Natural killer cell treated with Interleukin-12 subunit alpha and Interleukin-12 subunit beta and Interleukin-15 and Interleukin-18, amount 100 ng/mL, for 72 hours (primary cell): ENCODE data around the gene ESPL1. TPM values are rescaled to one million over a fixed set of nuclear protein-coding genes. Genes with fewer than 3 reads are reported as not detected.
"Not testable (repeated sequence)": the region's sequence is repeated elsewhere in the genome, so short reads cannot be mapped to it uniquely, and the experiment has no call there.

Experiments used
- ATAC-seq, 2 donors: fragments of 150-1000 bp; cut with Tn5 transposase in 1 of 2; sonication (Bioruptor Pico), chemical (Tn5 transposase) in 1 of 2; 2 replicates each; pipeline ENCODE4 v1.10.0; 2021
- DNase-seq: peaks from one replicate; pipeline ENCODE4 v3.0.0; 2022; ENCODE audit warnings: low spot score
- H3K27ac Mint-ChIP-seq, 2 donors: 1 replicate in 1 of 2; 2 replicates in 1 of 2; pipeline ENCODE4 v1.8.0; 2022; ENCODE audit warnings: mixed read lengths in 2 of 2, mild to moderate bottlenecking in 1 of 2, moderate library complexity in 1 of 2
- H3K27me3 Mint-ChIP-seq, 2 donors: 1 replicate in 1 of 2; 2 replicates in 1 of 2; pipeline ENCODE4 v1.8.0; 2022; ENCODE audit warnings: mixed read lengths in 2 of 2
- H3K36me3 Mint-ChIP-seq: one replicate; pipeline ENCODE4 v1.8.0; 2022; ENCODE audit warnings: mixed read lengths
- H3K4me1 Mint-ChIP-seq, 2 donors: 1 replicate in 1 of 2; 2 replicates in 1 of 2; pipeline ENCODE4 v1.8.0; 2022; ENCODE audit warnings: low read depth in 2 of 2, mixed read lengths in 2 of 2, mild to moderate bottlenecking in 1 of 2
- H3K4me3 Mint-ChIP-seq: one replicate; pipeline ENCODE4 v1.8.0; 2022; ENCODE audit warnings: mixed read lengths
- H3K9me3 Mint-ChIP-seq: 2 replicates; pipeline ENCODE4 v1.8.0; 2022; ENCODE audit warnings: mixed read lengths
- total RNA-seq, 2 donors: library from RNA; stranded (reverse); gene quantifications; one replicate each; pipeline ENCODE4 v1.2.3, GENCODE V29; 2022

Gene ESPL1
- total RNA-seq, 2 donors from 2014 or later: 35.2 to 127 TPM

GRCh38 chr12:53313996-53314395 lies 45.9 kb downstream of the ESPL1 start:
- Mint-ChIP-seq H3K4me1 (peaks cover 0 to 7% of the 10 kb centered on the region in 2 donors), H3K9me3 (no peaks in the 10 kb centered on the region), H3K36me3 (peaks cover 6% of the 10 kb centered on the region), H3K27ac (no peak overlapping the region), H3K27me3 (no peaks in the 10 kb centered on the region), H3K4me3 (no peak overlapping the region)
- ATAC-seq: no peak
- DNase-seq: no peak

GRCh38 chr12:53320352-53321195 lies 52.5 kb downstream of the ESPL1 start:
- Mint-ChIP-seq H3K36me3 (peaks cover 6% of the 10 kb centered on the region), H3K4me1 (peaks cover 35 to 38% of the 10 kb centered on the region in 2 donors), H3K27ac (peak overlapping the region; percentile 91 to 97), H3K4me3 (peak overlapping the region; percentile 98), H3K9me3 (no peaks in the 10 kb centered on the region), H3K27me3 (no peaks in the 10 kb centered on the region)
- DNase-seq (no peak), ATAC-seq (no peak)

GRCh38 chr12:53324113-53324778 lies 56.1 kb downstream of the ESPL1 start:
- DNase-seq (peak; percentile 65), ATAC-seq (peak; percentile 8 to 46)
- Mint-ChIP-seq H3K4me1 (peaks cover 36 to 38% of the 10 kb centered on the region in 2 donors), H3K27me3 (peaks cover 3 to 5% of the 10 kb centered on the region in 2 donors), H3K27ac (peak overlapping the region; percentile 91 to 97), H3K4me3 (peak overlapping the region; percentile 96), H3K36me3 (no peaks in the 10 kb centered on the region), H3K9me3 (no peaks in the 10 kb centered on the region)

GRCh38 chr12:53324779-53325510 lies 56.8 kb downstream of the ESPL1 start:
- peak; percentile 85 to 86 for ATAC-seq
- peak; percentile 93 for DNase-seq
- Mint-ChIP-seq H3K36me3 (no peaks in the 10 kb centered on the region), H3K4me1 (peaks cover 36 to 37% of the 10 kb centered on the region in 2 donors), H3K4me3 (peak overlapping the region; percentile 96), H3K27me3 (peaks cover 6 to 8% of the 10 kb centered on the region in 2 donors), H3K9me3 (no peaks in the 10 kb centered on the region), H3K27ac (peak overlapping the region; percentile 91 to 97)

GRCh38 chr12:53325511-53326061 lies 57.5 kb downstream of the ESPL1 start:
- peaks cover 30 to 31% of the 10 kb centered on the region in 2 donors for H3K4me1 Mint-ChIP-seq
- ATAC-seq (no peak), DNase-seq (no peak)
- no peaks in the 10 kb centered on the region for H3K36me3 Mint-ChIP-seq
- H3K9me3 Mint-ChIP-seq: no peaks in the 10 kb centered on the region
- H3K27me3 Mint-ChIP-seq: peaks cover 6 to 8% of the 10 kb centered on the region in 2 donors
- H3K4me3 Mint-ChIP-seq: peak overlapping the region; percentile 71
- H3K27ac Mint-ChIP-seq: peak overlapping the region in 1 of 2 donors; percentile 85

GRCh38 chr12:53326460-53327185 lies 58.5 kb downstream of the ESPL1 start:
- DNase-seq (no peak), ATAC-seq (no peak)
- H3K4me3 Mint-ChIP-seq: peak overlapping the region; percentile 71
- H3K36me3 Mint-ChIP-seq: no peaks in the 10 kb centered on the region
- no peaks in the 10 kb centered on the region for H3K9me3 Mint-ChIP-seq
- peaks cover 6 to 8% of the 10 kb centered on the region in 2 donors for H3K27me3 Mint-ChIP-seq
- peak overlapping the region in 1 of 2 donors; percentile 85 for H3K27ac Mint-ChIP-seq
- peaks cover 20 to 21% of the 10 kb centered on the region in 2 donors for H3K4me1 Mint-ChIP-seq

- H3K27me3 Mint-ChIP-seq: peaks cover 10 to 12% of the 10 kb centered on the region in 2 donors
- DNase-seq (no peak), ATAC-seq (no peak)
- H3K4me1 Mint-ChIP-seq: peaks cover 17 to 20% of the 10 kb centered on the region in 2 donors
- no peak overlapping the region for H3K4me3 Mint-ChIP-seq
- H3K9me3 Mint-ChIP-seq: no peaks in the 10 kb centered on the region
- no peaks in the 10 kb centered on the region for H3K36me3 Mint-ChIP-seq
- H3K27ac Mint-ChIP-seq: no peak overlapping the region
Measured at GRCh38 chr12:53327435-53328042, 59.4 kb downstream of the ESPL1 start.

GRCh38 chr12:53328043-53328435 lies 59.9 kb downstream of the ESPL1 start:
- ATAC-seq (no peak), DNase-seq (no peak)
- H3K27me3 Mint-ChIP-seq: peaks cover 10 to 14% of the 10 kb centered on the region in 2 donors
- no peak overlapping the region for H3K4me3 Mint-ChIP-seq
- peaks cover 14 to 17% of the 10 kb centered on the region in 2 donors for H3K4me1 Mint-ChIP-seq
- no peaks in the 10 kb centered on the region for H3K36me3 Mint-ChIP-seq
- no peak overlapping the region for H3K27ac Mint-ChIP-seq
- no peaks in the 10 kb centered on the region for H3K9me3 Mint-ChIP-seq

GRCh38 chr12:53330671-53331070 lies 62.6 kb downstream of the ESPL1 start:
- Mint-ChIP-seq H3K4me1 (peaks cover 0 to 6% of the 10 kb centered on the region in 2 donors), H3K4me3 (no peak overlapping the region), H3K36me3 (no peaks in the 10 kb centered on the region), H3K27me3 (peaks cover 12 to 31% of the 10 kb centered on the region in 2 donors), H3K9me3 (no peaks in the 10 kb centered on the region), H3K27ac (no peak overlapping the region)
- ATAC-seq (no peak), DNase-seq (no peak)

GRCh38 chr12:53332339-53332738 lies 64.2 kb downstream of the ESPL1 start:
- peaks cover 22 to 42% of the 10 kb centered on the region in 2 donors for H3K27me3 Mint-ChIP-seq
- not testable (repeated sequence) for H3K9me3 Mint-ChIP-seq, H3K36me3 Mint-ChIP-seq, H3K27ac Mint-ChIP-seq, H3K4me3 Mint-ChIP-seq, DNase-seq, ATAC-seq, H3K4me1 Mint-ChIP-seq

GRCh38 chr12:53332744-53333143 lies 64.6 kb downstream of the ESPL1 start:
- no peak overlapping the region for H3K27ac Mint-ChIP-seq
- H3K27me3 Mint-ChIP-seq: peaks cover 21 to 46% of the 10 kb centered on the region in 2 donors
- DNase-seq: no peak
- ATAC-seq: no peak
- no peak overlapping the region for H3K4me3 Mint-ChIP-seq
- no peaks in the 10 kb centered on the region for H3K9me3 Mint-ChIP-seq
- H3K36me3 Mint-ChIP-seq: no peaks in the 10 kb centered on the region
- H3K4me1 Mint-ChIP-seq: peaks cover 3 to 5% of the 10 kb centered on the region in 2 donors

GRCh38 chr12:53333289-53333688 lies 65.2 kb downstream of the ESPL1 start:
- ATAC-seq (no peak), DNase-seq (no peak)
- no peak overlapping the region for H3K4me3 Mint-ChIP-seq
- no peak overlapping the region for H3K27ac Mint-ChIP-seq
- H3K4me1 Mint-ChIP-seq: peaks cover 8 to 10% of the 10 kb centered on the region in 2 donors
- H3K36me3 Mint-ChIP-seq: no peaks in the 10 kb centered on the region
- peaks cover 22 to 52% of the 10 kb centered on the region in 2 donors for H3K27me3 Mint-ChIP-seq
- H3K9me3 Mint-ChIP-seq: no peaks in the 10 kb centered on the region
